Calu3 (cell line): ENCODE results near the gene NPHS1. TPM values are rescaled to one million over a fixed set of nuclear protein-coding genes. Genes with fewer than 3 reads are reported as not detected.

Experiments used
- BruUV-seq: library from RNA; stranded (reverse); fragments of 400-500 nt; replicated peaks from 2 replicates; lab custom pipeline; 2021; lab: Mats Ljungman, UMichigan
- CTCF ChIA-PET: fragments of 300-600 bp; sonication (Branson Sonifier 250); formaldehyde crosslinking; loops from one replicate; lab custom pipeline; 2022; ENCODE audit warnings: antibody characterized with exemption; lab: Charles Lee
- DNase-seq: peaks from one replicate; pipeline ENCODE4 v3.0.0; 2022
- H3K27ac Mint-ChIP-seq: one replicate; pipeline ENCODE4 v1.8.0; 2022; ENCODE audit warnings: mixed read lengths; ENCODE audit not compliant: unreplicated experiment
- H3K27me3 Mint-ChIP-seq: one replicate; pipeline ENCODE4 v1.8.0; 2022; ENCODE audit warnings: mixed read lengths; ENCODE audit not compliant: unreplicated experiment
- H3K36me3 Mint-ChIP-seq: one replicate; pipeline ENCODE4 v1.8.0; 2022; ENCODE audit warnings: mild to moderate bottlenecking, moderate library complexity, mixed read lengths; ENCODE audit not compliant: insufficient read depth, unreplicated experiment
- H3K4me1 Mint-ChIP-seq: one replicate; pipeline ENCODE4 v1.8.0; 2022; ENCODE audit warnings: mild to moderate bottlenecking, low read depth, mixed read lengths; ENCODE audit not compliant: unreplicated experiment
- H3K4me3 Mint-ChIP-seq: one replicate; pipeline ENCODE4 v1.8.0; 2022; ENCODE audit warnings: mild to moderate bottlenecking, low read depth, moderate library complexity, mixed read lengths; ENCODE audit not compliant: unreplicated experiment
- H3K9me3 Mint-ChIP-seq: one replicate; pipeline ENCODE4 v1.8.0; 2022; ENCODE audit warnings: low read depth, mixed read lengths; ENCODE audit not compliant: unreplicated experiment
- intact Hi-C: fragments of 100-400 bp; cut with micrococcal nuclease; formaldehyde crosslinking; loops from one replicate; pipeline ENCODE4 v1.10.0; 2022; ENCODE audit not compliant: unreplicated experiment
- total RNA-seq: library from RNA; stranded (reverse); gene quantifications from 2 replicates; pipeline ENCODE4 v1.2.3, GENCODE V29; 2022
- TF ChIP-seq, protein P1 (sequence below): fragments of 200-600 bp; IDR thresholded peaks from one replicate; pipeline ENCODE4 v1.8.0; 2022; ENCODE audit warnings: antibody characterized with exemption; ENCODE audit not compliant: unreplicated experiment

NPHS1 gene
- total RNA-seq, 1 experiment from 2014 or later = not detected

DNA sequence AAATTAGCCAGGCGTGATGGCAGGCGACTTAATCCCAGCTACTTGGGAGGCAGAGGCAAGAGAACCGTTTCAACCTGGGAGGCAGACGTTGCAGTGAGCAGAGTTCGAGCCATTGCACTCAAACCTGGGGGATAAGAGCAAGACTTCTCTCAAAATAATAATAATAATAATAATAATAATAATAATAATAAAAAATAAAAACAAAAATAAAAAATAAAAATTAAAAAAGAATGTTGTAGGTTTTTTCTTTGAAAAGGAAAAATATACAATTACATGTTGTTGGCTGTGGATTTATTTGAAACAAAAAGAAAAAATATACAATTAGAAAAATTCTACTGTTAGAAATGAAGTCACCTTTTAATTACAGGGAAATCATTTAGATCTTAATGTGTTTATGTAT lies 28.2 kb downstream of the NPHS1 start:
- peaks cover 74% of the 10 kb centered on the region for H3K27me3 Mint-ChIP-seq
- CTCF ChIA-PET = no interaction called here
- no TSS peak for BruUV-seq
- H3K36me3 Mint-ChIP-seq = peaks cover 6% of the 10 kb centered on the region
- no peak for DNase-seq
- no peak overlapping the region for H3K27ac Mint-ChIP-seq
- intact Hi-C loops = loop anchor here (2.0 kb wide), 1 partner anchor 49 kb away; no protein-coding TSS in a partner anchor
- H3K4me3 Mint-ChIP-seq = no peak overlapping the region
- no peaks in the 10 kb centered on the region for H3K4me1 Mint-ChIP-seq
- TF ChIP-seq, protein P1, sequence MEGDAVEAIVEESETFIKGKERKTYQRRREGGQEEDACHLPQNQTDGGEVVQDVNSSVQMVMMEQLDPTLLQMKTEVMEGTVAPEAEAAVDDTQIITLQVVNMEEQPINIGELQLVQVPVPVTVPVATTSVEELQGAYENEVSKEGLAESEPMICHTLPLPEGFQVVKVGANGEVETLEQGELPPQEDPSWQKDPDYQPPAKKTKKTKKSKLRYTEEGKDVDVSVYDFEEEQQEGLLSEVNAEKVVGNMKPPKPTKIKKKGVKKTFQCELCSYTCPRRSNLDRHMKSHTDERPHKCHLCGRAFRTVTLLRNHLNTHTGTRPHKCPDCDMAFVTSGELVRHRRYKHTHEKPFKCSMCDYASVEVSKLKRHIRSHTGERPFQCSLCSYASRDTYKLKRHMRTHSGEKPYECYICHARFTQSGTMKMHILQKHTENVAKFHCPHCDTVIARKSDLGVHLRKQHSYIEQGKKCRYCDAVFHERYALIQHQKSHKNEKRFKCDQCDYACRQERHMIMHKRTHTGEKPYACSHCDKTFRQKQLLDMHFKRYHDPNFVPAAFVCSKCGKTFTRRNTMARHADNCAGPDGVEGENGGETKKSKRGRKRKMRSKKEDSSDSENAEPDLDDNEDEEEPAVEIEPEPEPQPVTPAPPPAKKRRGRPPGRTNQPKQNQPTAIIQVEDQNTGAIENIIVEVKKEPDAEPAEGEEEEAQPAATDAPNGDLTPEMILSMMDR = no peak
- no peaks in the 10 kb centered on the region for H3K9me3 Mint-ChIP-seq

DNA sequence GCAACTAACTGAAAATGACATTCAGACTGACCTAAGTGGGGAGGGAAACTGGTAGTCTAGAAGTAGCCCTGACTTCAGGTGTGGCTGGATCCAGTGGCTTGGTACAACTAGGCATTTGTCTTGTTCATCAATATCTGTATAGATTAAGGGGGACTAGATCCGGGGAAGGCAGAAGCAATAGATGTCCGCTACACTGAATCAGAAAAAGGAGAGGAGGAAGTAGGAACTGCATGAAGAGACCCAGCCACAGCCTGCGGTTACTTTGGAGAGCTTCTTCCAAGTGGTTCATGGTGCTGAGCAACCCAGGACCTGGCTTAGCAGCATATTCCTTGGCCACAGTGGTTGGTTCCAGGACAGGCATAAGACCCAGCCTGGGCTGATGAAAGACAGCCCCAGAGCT lies 29.7 kb downstream of the NPHS1 start:
- no peak for DNase-seq
- TF ChIP-seq, protein P1 = no peak

DNA sequence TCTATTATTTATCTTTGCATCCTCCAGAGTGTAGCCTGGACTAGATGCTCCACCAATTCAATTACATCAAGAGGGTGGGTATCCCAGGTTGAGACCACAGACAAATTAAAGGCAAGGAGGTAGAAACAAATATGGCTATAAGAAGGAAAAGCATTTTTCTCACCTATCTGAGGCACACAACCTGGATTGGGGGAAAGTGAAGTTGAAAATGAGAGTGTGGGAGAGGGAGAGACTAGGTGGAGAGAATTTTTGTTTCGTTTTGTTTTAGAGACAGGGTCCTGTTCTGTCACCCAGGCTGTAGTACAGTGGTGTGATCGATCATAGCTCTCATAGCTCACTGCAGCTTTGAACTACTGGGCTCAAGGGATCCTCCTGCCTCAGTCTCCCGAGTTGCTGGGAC lies 33.9 kb downstream of the NPHS1 start:
- DNase-seq = no peak
- no peak overlapping the region for H3K27ac Mint-ChIP-seq
- TF ChIP-seq, protein P1 = no peak
- H3K27me3 Mint-ChIP-seq = peaks cover 46% of the 10 kb centered on the region
- intact Hi-C loops = loop anchor here (5.0 kb wide), 1 partner anchor 126 kb away; no protein-coding TSS in a partner anchor
- H3K4me3 Mint-ChIP-seq = no peak overlapping the region
- H3K36me3 Mint-ChIP-seq = peaks cover 6% of the 10 kb centered on the region
- no peaks in the 10 kb centered on the region for H3K4me1 Mint-ChIP-seq
- CTCF ChIA-PET = interaction anchor here (0.6 kb wide), 2 partner anchors 70 to 111 kb away, joined by 4 to 7 read pairs; partner anchors contain the start of gene LIN37
- no TSS peak for BruUV-seq
- H3K9me3 Mint-ChIP-seq = no peaks in the 10 kb centered on the region

More for the DNA sequence above, 29.7 kb downstream of the NPHS1 start:
- peaks cover 6% of the 10 kb centered on the region for H3K36me3 Mint-ChIP-seq
- no TSS peak for BruUV-seq
- H3K4me3 Mint-ChIP-seq = no peak overlapping the region
- no peak overlapping the region for H3K27ac Mint-ChIP-seq
- intact Hi-C loops = no loop called here
- H3K4me1 Mint-ChIP-seq = no peaks in the 10 kb centered on the region
- peaks cover 77% of the 10 kb centered on the region for H3K27me3 Mint-ChIP-seq
- H3K9me3 Mint-ChIP-seq = no peaks in the 10 kb centered on the region
- CTCF ChIA-PET = no interaction called here

DNA sequence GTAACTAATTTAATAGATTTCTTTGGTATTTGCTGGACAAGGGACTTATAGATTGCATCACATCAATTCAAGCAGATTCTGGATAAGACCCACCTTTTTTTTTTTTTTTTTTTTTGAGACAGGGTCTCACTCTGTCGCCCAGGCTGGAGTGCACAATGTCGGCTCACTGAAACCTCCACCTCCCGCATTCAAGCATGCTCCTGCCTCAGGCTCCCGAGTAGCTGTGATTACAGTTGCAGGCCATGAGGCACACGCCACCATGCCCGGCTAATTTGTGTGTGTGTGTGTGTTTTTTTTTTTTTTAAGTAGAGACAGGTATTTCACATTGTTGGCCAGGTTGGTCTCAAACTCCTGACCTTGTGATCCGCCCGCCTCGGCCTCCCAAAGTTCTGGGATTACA lies 35.5 kb downstream of the NPHS1 start:
- Mint-ChIP-seq H3K27me3 (peaks cover 35% of the 10 kb centered on the region), H3K27ac (no peak overlapping the region), H3K36me3 (peaks cover 6% of the 10 kb centered on the region), H3K4me3 (no peak overlapping the region), H3K9me3 (no peaks in the 10 kb centered on the region), H3K4me1 (peaks cover 9% of the 10 kb centered on the region)
- CTCF ChIA-PET = interaction anchor here (0.7 kb wide), 1 partner anchor 52 kb away, joined by 4 read pairs; the partner anchor contains the start of gene APLP1
- TF ChIP-seq, protein P1 = no peak
- intact Hi-C loops = loop anchor here (5.0 kb wide), 1 partner anchor 125 kb away; no protein-coding TSS in a partner anchor
- no peak for DNase-seq
- BruUV-seq = no TSS peak
